GM21423 (cell line): ENCODE measurements around the gene OR2A14.
"Not testable (repeated sequence)": the region's sequence is repeated elsewhere in the genome, so short reads cannot be mapped to it uniquely, and the experiment has no call there.

Experiments used
- ATAC-seq: cut with Tn5 transposase; IDR thresholded peaks from one replicate; pipeline ENCODE4 v1.9.1; 2021; ENCODE audit warnings: mild to moderate bottlenecking, moderate library complexity; ENCODE audit not compliant: unreplicated experiment

The OR2A14 gene

DNA sequence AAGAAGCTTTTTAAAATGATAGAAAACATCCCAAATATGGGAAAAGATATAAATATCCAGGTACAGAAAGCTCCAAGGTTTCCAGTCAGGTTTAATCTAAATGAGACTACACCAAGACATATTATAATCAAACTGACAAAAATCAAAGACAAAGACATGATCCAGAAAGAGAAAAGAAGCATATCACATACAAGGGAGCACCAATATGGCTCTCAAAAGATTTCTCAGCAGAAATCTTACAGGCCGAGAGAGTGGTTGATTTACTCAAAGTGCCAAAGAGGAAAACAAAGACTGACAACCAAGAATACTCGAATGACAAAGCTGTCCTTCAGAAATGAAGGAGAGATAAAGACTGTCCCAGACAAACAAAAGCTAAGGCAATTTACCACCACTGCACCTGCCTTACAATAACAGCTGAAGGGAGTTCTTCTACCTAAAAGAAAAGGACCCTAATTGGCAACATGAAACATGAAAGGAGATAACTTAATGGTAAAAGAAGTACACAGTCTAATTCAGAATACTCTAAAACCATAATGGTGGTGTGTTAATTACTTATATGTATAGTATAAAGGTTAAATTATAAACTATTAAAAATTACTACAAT is 25.4 kb downstream of the OR2A14 start:
- no peak for ATAC-seq

DNA sequence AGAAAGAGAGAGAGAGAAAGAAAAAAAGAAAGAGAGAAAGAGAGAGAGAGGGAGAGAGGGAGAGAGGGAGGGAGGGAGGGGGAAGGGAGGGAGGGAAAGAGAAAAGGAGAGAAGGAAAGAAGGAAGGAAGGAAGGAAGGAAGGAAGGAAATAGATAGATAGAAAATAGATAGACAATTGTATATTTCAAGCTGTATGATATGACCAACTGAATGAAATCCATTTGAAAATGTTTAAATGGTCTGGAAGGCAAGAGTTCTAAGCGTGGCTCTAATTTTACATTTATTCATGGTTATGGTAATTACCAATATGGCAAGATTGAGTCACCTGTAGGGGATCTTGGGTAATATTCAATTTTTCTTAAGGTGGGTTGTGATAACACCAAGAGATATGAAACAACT is 35.9 kb downstream of the OR2A14 start:
- no peak for ATAC-seq

DNA sequence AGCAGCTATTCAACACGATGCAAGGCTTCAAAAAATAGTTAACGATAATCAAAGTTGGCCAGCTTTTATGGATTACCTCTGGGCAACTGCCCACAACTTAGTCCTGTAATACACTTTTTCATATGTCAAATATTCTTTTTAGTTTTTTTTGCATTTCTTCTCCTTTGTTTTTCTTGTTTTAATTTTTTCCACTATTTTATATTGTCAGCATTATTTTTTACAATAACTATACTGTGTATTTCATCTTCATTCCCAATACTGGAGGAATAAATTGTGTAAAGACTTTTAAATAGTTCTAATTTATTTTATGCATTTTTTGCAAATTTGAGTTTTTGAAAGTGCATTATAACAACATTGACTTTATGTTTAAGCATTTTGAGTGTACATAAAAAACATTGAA is 41.8 kb downstream of the OR2A14 start:
- no peak for ATAC-seq

DNA sequence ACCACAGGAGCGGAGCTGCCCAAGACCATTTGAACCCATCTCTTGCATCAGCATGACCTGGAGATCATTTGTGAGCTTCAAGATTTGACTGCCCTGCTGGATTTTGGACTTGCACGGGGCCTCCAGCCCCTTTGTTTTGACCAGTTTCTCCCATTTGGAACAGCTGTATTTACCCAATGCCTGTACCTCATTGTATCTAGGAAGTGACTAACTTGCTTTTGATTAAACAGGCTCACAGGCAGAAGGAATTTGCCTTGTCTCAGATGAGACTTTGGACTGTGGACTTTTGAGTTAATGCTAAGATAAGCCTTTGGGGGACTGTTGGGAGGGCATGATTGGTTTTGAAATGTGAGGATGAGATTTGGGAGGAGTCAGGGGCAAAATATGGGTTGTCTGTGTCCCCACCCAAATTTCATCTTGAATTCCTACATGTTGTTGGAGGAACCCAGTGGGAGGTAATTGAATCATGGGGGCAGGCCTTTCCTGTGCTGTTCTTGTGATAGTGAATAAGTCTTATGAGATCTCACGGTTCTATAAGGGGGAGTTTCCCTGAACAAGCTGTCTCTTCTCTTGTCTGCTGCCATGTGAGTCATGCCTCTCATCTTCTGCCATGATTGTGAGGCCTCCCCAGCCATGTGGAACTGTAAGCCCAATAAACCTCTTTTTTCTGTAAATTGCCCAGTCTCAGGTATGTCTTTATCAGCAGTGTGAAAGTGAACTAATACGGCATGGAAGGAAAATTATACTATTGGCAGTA is 48.8 kb downstream of the OR2A14 start:
- not testable (repeated sequence) for ATAC-seq

DNA sequence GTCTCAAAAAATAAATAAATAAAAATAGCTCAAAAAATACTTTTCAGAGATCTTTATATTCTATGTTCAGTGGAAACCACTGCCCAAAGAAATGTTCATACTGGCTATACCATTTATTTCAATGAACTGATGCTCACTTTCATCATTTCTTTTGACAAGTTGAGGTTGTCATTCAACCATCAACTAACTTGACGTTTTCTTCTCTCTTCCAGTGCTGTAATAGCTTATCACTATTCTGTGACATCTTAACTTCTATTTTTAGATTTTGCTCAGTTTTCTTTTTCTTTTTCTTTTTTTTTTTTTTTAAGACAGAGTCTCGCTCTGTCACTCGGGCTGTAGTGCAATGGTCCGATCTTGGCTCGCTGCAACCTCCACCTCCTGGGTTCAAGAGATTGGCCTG is 51.6 kb downstream of the OR2A14 start:
- no peak for ATAC-seq

DNA sequence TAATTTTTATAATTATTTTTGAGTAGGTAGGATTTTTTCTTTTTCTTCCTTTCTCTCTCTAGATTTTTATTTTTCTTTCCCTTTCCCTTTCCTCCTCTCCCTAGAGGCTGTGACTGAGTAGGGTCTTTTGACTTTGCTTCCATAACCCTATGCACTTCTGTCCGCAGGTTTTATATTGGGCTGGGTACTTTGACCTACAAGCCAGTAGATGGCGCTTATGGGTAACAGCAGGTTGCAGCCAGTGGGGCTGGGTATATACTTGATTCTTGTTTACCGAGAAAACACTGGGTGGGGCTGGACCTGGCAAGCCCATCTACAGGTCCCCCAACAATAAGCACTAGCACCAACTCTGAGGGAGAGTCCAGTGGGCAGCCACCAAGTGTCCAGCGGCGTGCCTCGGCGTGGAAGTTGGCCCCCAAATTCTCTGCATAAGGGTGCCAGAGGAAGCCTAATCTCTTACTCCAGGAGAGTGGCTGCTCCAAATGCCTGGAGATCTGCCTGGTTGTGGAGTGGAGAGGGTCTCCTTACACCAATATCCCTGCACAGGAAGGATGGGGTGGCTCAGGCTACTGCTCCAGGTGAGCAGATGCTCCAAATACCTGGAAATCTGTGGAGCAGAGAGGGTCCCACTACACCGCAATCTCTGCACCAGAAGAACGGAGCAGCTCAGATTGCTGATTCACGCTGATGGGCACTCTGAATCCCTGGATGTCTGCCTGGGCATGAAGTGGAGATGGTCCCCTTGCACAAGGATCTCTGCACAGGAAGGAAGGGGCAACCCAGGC is 55.6 kb downstream of the OR2A14 start:
- ATAC-seq: peak; percentile 85

DNA sequence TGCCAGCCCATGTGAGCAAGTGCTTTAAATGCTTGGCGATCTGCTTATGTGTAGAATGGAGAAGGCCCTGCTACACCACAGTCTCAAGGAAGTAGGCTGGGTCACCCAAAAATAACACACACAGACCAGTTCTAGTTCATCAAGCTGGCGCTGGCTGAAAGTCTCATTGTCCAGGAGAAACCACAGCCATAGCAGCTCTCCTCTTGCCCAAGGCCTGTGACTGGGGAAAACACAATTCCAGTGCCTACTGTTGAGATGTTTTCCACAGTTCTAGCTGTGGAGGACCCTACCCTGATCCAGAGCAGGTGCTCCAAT is 56.1 kb downstream of the OR2A14 start:
- ATAC-seq: not testable (repeated sequence)
